Measurements from ENCODE around the gene MTFP1.

- TF ChIP-seq CTCF (IDR thresholded peaks at IDR 0.05; ENCODE audit: insufficient read depth, low read length, poor library complexity, severe bottlenecking) (peak; percentile 81), EZH2phosphoT487 (conservative IDR thresholded peaks at IDR 0.05; ENCODE audit: low read length) (no peak)
Observed at GRCh38 chr22:30386960-30387827, 38.4 kb upstream of the MTFP1 start, which contains the start of gene RNF215.
